HEK293 (cell line): ENCODE results near the gene C2orf74.

Experiments
- PRDM10 ChIP-seq: fragments of 450-650 bp; formaldehyde crosslinking; IDR thresholded peaks from 2 replicates; pipeline ENCODE4 v1.5.1; 2016; ENCODE audit warnings: missing biosample characterization, missing genetic modification characterization
- TCF7L2 ChIP-seq: IDR thresholded peaks from 2 replicates; pipeline ENCODE4 v1.6.1; 2011; ENCODE audit warnings: low read depth, mild to moderate bottlenecking, inconsistent platforms, low read length, moderate library complexity, borderline replicate concordance

- TF ChIP-seq PRDM10 (tag by site-specific recombination): no peak
- no peak for TF ChIP-seq TCF7L2
Observed at GRCh38 chr2:61158356-61158955, 3.5 kb upstream of the C2orf74 start.
